CD14-positive monocyte (primary cell): ENCODE results near the gene UBA1. TPM values are rescaled to one million over a fixed set of nuclear protein-coding genes. Genes with fewer than 3 reads are reported as not detected.

ENCODE experiments used
- DNase-seq, 3 donors: peaks; one replicate each; pipeline ENCODE4 v3.0.0-alpha.2; 2011 to 2022
- H2AFZ ChIP-seq: 2 replicates; pipeline ENCODE4 v1.6.0; 2012; ENCODE audit warnings: mild to moderate bottlenecking, low read depth, low read length, inconsistent platforms; ENCODE audit not compliant: insufficient read depth, poor library complexity, severe bottlenecking
- H3K27ac ChIP-seq, 2 donors: 1 replicate in 1 of 2; 2 replicates in 1 of 2; pipeline ENCODE4 v1.5.1; 2012 to 2013; ENCODE audit warnings: low read length in 2 of 2, control low read depth in 1 of 2, inconsistent platforms in 1 of 2, low read depth in 1 of 2, mild to moderate bottlenecking in 1 of 2
- H3K27me3 ChIP-seq, 2 donors: one replicate each; pipeline versions ENCODE4 v1.6.0 to v1.6.1; 2011 to 2013; ENCODE audit warnings: low read length in 2 of 2; ENCODE audit not compliant: control insufficient read depth in 2 of 2, insufficient read depth in 2 of 2
- H3K36me3 ChIP-seq, 2 donors: replicated peaks in 1 of 2; 1 replicate in 1 of 2; 2 replicates in 1 of 2; pipeline versions ENCODE4 v1.5.1 to v1.6.1; 2012 to 2013; ENCODE audit warnings: low read length in 2 of 2, control low read depth in 1 of 2, inconsistent platforms in 1 of 2, mild to moderate bottlenecking in 1 of 2; ENCODE audit not compliant: insufficient read depth in 2 of 2, control insufficient read depth in 1 of 2
- H3K4me1 ChIP-seq, 2 donors: 1 replicate in 1 of 2; 2 replicates in 1 of 2; pipeline versions ENCODE4 v1.5.1 to v1.6.1; 2012 to 2013; ENCODE audit warnings: low read length in 2 of 2, control low read depth in 1 of 2, inconsistent platforms in 1 of 2, mild to moderate bottlenecking in 1 of 2, moderate library complexity in 1 of 2; ENCODE audit not compliant: insufficient read depth in 2 of 2, control insufficient read depth in 1 of 2
- H3K4me2 ChIP-seq: replicated peaks from 2 replicates; pipeline ENCODE3; 2012; ENCODE audit warnings: low read length, moderate library complexity, mild to moderate bottlenecking; ENCODE audit not compliant: poor library complexity, severe bottlenecking; ENCODE audit errors: extremely low read depth
- H3K4me3 ChIP-seq, 3 experiments: fragments of 200-600 bp in 1 of 3; sonication (generic) in 1 of 3; replicated peaks in 1 of 3; 1 replicate in 2 of 3; 2 replicates in 1 of 3; pipeline ENCODE4 v1.5.1; 2011 to 2013; ENCODE audit warnings: low read length in 3 of 3, mild to moderate bottlenecking in 3 of 3, control low read depth in 2 of 3, low read depth in 2 of 3, inconsistent platforms in 1 of 3, moderate library complexity in 1 of 3
- H3K79me2 ChIP-seq: 2 replicates; pipeline ENCODE4 v1.6.0; 2012; ENCODE audit warnings: mild to moderate bottlenecking, control low read depth, inconsistent platforms, low read length, moderate library complexity; ENCODE audit not compliant: insufficient read depth
- H3K9ac ChIP-seq: 2 replicates; pipeline ENCODE4 v1.6.0; 2017; ENCODE audit warnings: low read length, mild to moderate bottlenecking; ENCODE audit not compliant: insufficient read depth, poor library complexity, severe bottlenecking
- H3K9me3 ChIP-seq, 2 donors: replicated peaks in 1 of 2; 1 replicate in 1 of 2; 2 replicates in 1 of 2; pipeline versions ENCODE4 v1.5.1 to v1.6.1; 2012 to 2013; ENCODE audit warnings: low read length in 2 of 2, control low read depth in 1 of 2; ENCODE audit not compliant: control insufficient read depth in 1 of 2, insufficient read depth in 1 of 2
- H4K20me1 ChIP-seq: 2 replicates; pipeline ENCODE4 v1.6.0; 2012; ENCODE audit warnings: mild to moderate bottlenecking, low read length, control low read depth, moderate library complexity; ENCODE audit not compliant: insufficient read depth
- H3K27ac Mint-ChIP-seq, 7 donors: one replicate each; pipeline ENCODE4 v1.8.0; 2020; ENCODE audit warnings: mild to moderate bottlenecking in 7 of 7, mixed read lengths in 7 of 7, moderate library complexity in 6 of 7, inconsistent platforms in 2 of 7
- H3K27me3 Mint-ChIP-seq, 3 donors: one replicate each; pipeline ENCODE4 v1.8.0; 2021 to 2022; ENCODE audit warnings: low read depth in 3 of 3, mild to moderate bottlenecking in 3 of 3, mixed read lengths in 3 of 3, moderate library complexity in 3 of 3, inconsistent platforms in 1 of 3
- H3K36me3 Mint-ChIP-seq, 2 donors: one replicate each; pipeline ENCODE4 v1.8.0; 2020; ENCODE audit warnings: mixed read lengths in 2 of 2, inconsistent platforms in 1 of 2, mild to moderate bottlenecking in 1 of 2
- H3K4me1 Mint-ChIP-seq: one replicate; pipeline ENCODE4 v1.8.0; 2020; ENCODE audit warnings: mild to moderate bottlenecking, mixed read lengths
- H3K4me3 Mint-ChIP-seq, 2 donors: one replicate each; pipeline ENCODE4 v1.8.0; 2020; ENCODE audit warnings: mild to moderate bottlenecking in 2 of 2, mixed read lengths in 2 of 2, moderate library complexity in 1 of 2
- H3K9me3 Mint-ChIP-seq, 7 donors: one replicate each; pipeline ENCODE4 v1.8.0; 2020 to 2022; ENCODE audit warnings: mixed read lengths in 7 of 7, mild to moderate bottlenecking in 6 of 7, moderate library complexity in 6 of 7, inconsistent platforms in 2 of 7
- CTCF ChIP-seq: fragments of 200-600 bp; IDR thresholded peaks from one replicate; pipeline ENCODE4 v1.8.0; 2022; ENCODE audit warnings: antibody characterized with exemption, mild to moderate bottlenecking
- WGBS: methylation state at CpG from one replicate; pipeline ENCODE4 v1.1.5; 2013; ENCODE audit warnings: missing lambda C conversion rate; ENCODE audit not compliant: insufficient coverage; 5-methylcytosine and 5-hydroxymethylcytosine counted together
- intact Hi-C, 2 donors: fragments of 100-400 bp; cut with micrococcal nuclease; formaldehyde crosslinking; loops; one replicate each; pipeline versions ENCODE4 v1.15.0 to v1.15.1; 2023
- polyA plus RNA-seq, 3 donors: library from polyadenylated mRNA; depleted of rRNA in 1 of 3; unstranded in 2 of 3; stranded (reverse) in 1 of 3; fragments of 300-500 nt in 2 of 3; fragments of >200 nt in 1 of 3; fragmentation: Illumina TruSeq in 2 of 3; gene quantifications; 1 replicate in 2 of 3; 2 replicates in 1 of 3; pipeline ENCODE4 v1.2.3, GENCODE V29; 2012 to 2021

The UBA1 gene
- polyA plus RNA-seq, 3 donors = 125 to 157 (median 150) TPM

- peak; percentile 67 to 88 (median 80) for DNase-seq
Observed at GRCh38 chrX:47218280-47218919, 24.8 kb downstream of the UBA1 start, which contains the start of gene CDK16. Gene CDK16, plus strand, starts transcription at chrX:47218681. Its CDS starts 4,877 bp downstream, at chrX:47223558.

More at GRCh38 chrX:47218280-47218919, 24.8 kb downstream of the UBA1 start, which contains the start of gene CDK16:
- Histone ChIP-seq H3K27ac (peak within 1 kb of the TSS; percentile 95 to 98), H3K36me3 (peaks cover 26 to 47% of the 10 kb centered on the region in 2 donors), H3K4me1 (peaks cover 28 to 39% of the 10 kb centered on the region in 2 donors), H3K9me3 (no peaks in the 10 kb centered on the region), H2AFZ (peak within 1 kb of the TSS; percentile 79), H3K4me3 (peak within 1 kb of the TSS; percentile 71 to 88 (median 79)), H3K79me2 (peaks cover 37% of the 10 kb centered on the region), H3K9ac (peak within 1 kb of the TSS; percentile 92), H4K20me1 (peaks cover 66% of the 10 kb centered on the region), H3K27me3 (no peaks in the 10 kb centered on the region), H3K4me2 (peak within 1 kb of the TSS; percentile 88)
- peaks cover 0 to 18% (median 0%) of the 10 kb centered on the region in 3 donors for H3K27me3 Mint-ChIP-seq
- TF ChIP-seq CTCF = no peak
- peaks cover 45% of the 10 kb centered on the region for H3K4me1 Mint-ChIP-seq
- peaks cover 36 to 51% of the 10 kb centered on the region in 2 donors for H3K36me3 Mint-ChIP-seq
- H3K9me3 Mint-ChIP-seq = peaks cover 0 to 14% (median 0%) of the 10 kb centered on the region in 7 donors
- intact Hi-C loops = loop anchor here in 1 of 2 donors (2.0 kb wide), 1 partner anchor 14 kb away; the partner anchor contains the start of gene USP11
- peak within 1 kb of the TSS; percentile 89 to 93 for H3K4me3 Mint-ChIP-seq
- H3K27ac Mint-ChIP-seq = peak within 1 kb of the TSS; percentile 95 to 99 (median 98)
- under 1% methylated on average over 53 of the region's 61 CpGs for WGBS
